Panc1 (cell line): Measurements from ENCODE around the gene OR7A5.

ENCODE experiments used
- CTCF ChIP-seq: fragments of 450-650 bp; IDR thresholded peaks from 2 replicates; pipeline ENCODE4 v1.5.1; 2017; ENCODE audit warnings: mild to moderate bottlenecking
- POLR2AphosphoS5 ChIP-seq: IDR thresholded peaks from 2 replicates; pipeline ENCODE4 v1.6.1; 2012; ENCODE audit warnings: mild to moderate bottlenecking, low read depth, low read length, moderate library complexity
- SIN3A ChIP-seq: IDR thresholded peaks from 2 replicates; pipeline ENCODE4 v1.6.1; 2012; ENCODE audit warnings: low read depth, mild to moderate bottlenecking, low read length, moderate library complexity, borderline replicate concordance; ENCODE audit not compliant: insufficient read depth
- TCF7L2 ChIP-seq: IDR thresholded peaks from 2 replicates; pipeline ENCODE4 v1.6.1; 2011; ENCODE audit warnings: mild to moderate bottlenecking, low read depth, low read length, inconsistent platforms
- TF ChIP-seq, protein P1 (sequence below), 2 experiments: IDR thresholded peaks; 2 replicates each; pipeline ENCODE4 v1.6.1; 2011 to 2012; ENCODE audit warnings: low read depth in 2 of 2, control low read depth in 1 of 2, low read length in 1 of 2, mild to moderate bottlenecking in 1 of 2, moderate library complexity in 1 of 2; ENCODE audit not compliant: insufficient read depth in 1 of 2

- TF ChIP-seq POLR2AphosphoS5, result no peak
- no peak for TF ChIP-seq CTCF
- TF ChIP-seq TCF7L2, result no peak
- TF ChIP-seq, protein P1, sequence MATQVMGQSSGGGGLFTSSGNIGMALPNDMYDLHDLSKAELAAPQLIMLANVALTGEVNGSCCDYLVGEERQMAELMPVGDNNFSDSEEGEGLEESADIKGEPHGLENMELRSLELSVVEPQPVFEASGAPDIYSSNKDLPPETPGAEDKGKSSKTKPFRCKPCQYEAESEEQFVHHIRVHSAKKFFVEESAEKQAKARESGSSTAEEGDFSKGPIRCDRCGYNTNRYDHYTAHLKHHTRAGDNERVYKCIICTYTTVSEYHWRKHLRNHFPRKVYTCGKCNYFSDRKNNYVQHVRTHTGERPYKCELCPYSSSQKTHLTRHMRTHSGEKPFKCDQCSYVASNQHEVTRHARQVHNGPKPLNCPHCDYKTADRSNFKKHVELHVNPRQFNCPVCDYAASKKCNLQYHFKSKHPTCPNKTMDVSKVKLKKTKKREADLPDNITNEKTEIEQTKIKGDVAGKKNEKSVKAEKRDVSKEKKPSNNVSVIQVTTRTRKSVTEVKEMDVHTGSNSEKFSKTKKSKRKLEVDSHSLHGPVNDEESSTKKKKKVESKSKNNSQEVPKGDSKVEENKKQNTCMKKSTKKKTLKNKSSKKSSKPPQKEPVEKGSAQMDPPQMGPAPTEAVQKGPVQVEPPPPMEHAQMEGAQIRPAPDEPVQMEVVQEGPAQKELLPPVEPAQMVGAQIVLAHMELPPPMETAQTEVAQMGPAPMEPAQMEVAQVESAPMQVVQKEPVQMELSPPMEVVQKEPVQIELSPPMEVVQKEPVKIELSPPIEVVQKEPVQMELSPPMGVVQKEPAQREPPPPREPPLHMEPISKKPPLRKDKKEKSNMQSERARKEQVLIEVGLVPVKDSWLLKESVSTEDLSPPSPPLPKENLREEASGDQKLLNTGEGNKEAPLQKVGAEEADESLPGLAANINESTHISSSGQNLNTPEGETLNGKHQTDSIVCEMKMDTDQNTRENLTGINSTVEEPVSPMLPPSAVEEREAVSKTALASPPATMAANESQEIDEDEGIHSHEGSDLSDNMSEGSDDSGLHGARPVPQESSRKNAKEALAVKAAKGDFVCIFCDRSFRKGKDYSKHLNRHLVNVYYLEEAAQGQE (IDR thresholded peaks at IDR 0.05; ENCODE audit: insufficient read depth in 1 of 2, low read depth in 2 of 2, low read length in 1 of 2), result no peak
- TF ChIP-seq SIN3A, result no peak
Observed at GRCh38 chr19:14779151-14779550, 55.8 kb downstream of the OR7A5 start.
